ENCODE measurements around the gene SCCPDH. TPM values are rescaled to one million over a fixed set of nuclear protein-coding genes. Genes with fewer than 3 reads are reported as not detected.

Gene SCCPDH
- total RNA-seq, 1 donor from 2014 or later = 9.3 TPM

GRCh38 chr1:246785494-246786111, 61.4 kb downstream of the SCCPDH start:
- Mint-ChIP-seq H3K27me3 (peaks cover 20% of the 10 kb centered on the region), H3K36me3 (ENCODE audit: low read depth) (no peaks in the 10 kb centered on the region), H3K4me3 (no peak overlapping the region), H3K4me1 (peaks cover 20% of the 10 kb centered on the region), H3K27ac (no peak overlapping the region), H3K9me3 (no peaks in the 10 kb centered on the region)
- ChIA-PET POLR2A (no interaction called here), CTCF (no interaction called here)
- no peak for TF ChIP-seq CTCF (IDR thresholded peaks at IDR 0.05)
- ATAC-seq (ENCODE audit: low read depth) = no peak
- DNase-seq = no peak
- intact Hi-C loops (cut with micrococcal nuclease) = no loop called here

- ATAC-seq (ENCODE audit: low read depth) = no peak
- no peak overlapping the region for H3K27ac Mint-ChIP-seq
- no peak for DNase-seq
- H3K4me1 Mint-ChIP-seq = peaks cover 20% of the 10 kb centered on the region
- CTCF ChIA-PET = no interaction called here
- TF ChIP-seq CTCF (IDR thresholded peaks at IDR 0.05) = no peak
- H3K36me3 Mint-ChIP-seq (ENCODE audit: low read depth) = no peaks in the 10 kb centered on the region
- H3K27me3 Mint-ChIP-seq = peaks cover 20% of the 10 kb centered on the region
- no peak overlapping the region for H3K4me3 Mint-ChIP-seq
- intact Hi-C loops (cut with micrococcal nuclease) = no loop called here
- POLR2A ChIA-PET = no interaction called here
- H3K9me3 Mint-ChIP-seq = no peaks in the 10 kb centered on the region
Observed at GRCh38 chr1:246786606-246787238, 62.5 kb downstream of the SCCPDH start.

- Mint-ChIP-seq H3K27ac (no peak overlapping the region), H3K36me3 (ENCODE audit: low read depth) (no peaks in the 10 kb centered on the region), H3K4me1 (peaks cover 15% of the 10 kb centered on the region), H3K4me3 (no peak overlapping the region), H3K9me3 (no peaks in the 10 kb centered on the region), H3K27me3 (peaks cover 20% of the 10 kb centered on the region)
- ChIA-PET POLR2A (no interaction called here), CTCF (no interaction called here)
- TF ChIP-seq CTCF (IDR thresholded peaks at IDR 0.05) = no peak
- DNase-seq = no peak
- intact Hi-C loops (cut with micrococcal nuclease) = no loop called here
- ATAC-seq (ENCODE audit: low read depth) = no peak
Observed at GRCh38 chr1:246787781-246788513, 63.7 kb downstream of the SCCPDH start.

GRCh38 chr1:246788895-246789338, 64.7 kb downstream of the SCCPDH start:
- Mint-ChIP-seq H3K4me1 (peaks cover 15% of the 10 kb centered on the region), H3K4me3 (peak overlapping the region; percentile 4), H3K27me3 (peaks cover 17% of the 10 kb centered on the region), H3K36me3 (ENCODE audit: low read depth) (no peaks in the 10 kb centered on the region), H3K9me3 (no peaks in the 10 kb centered on the region), H3K27ac (no peak overlapping the region)
- CTCF ChIA-PET = no interaction called here
- TF ChIP-seq CTCF (IDR thresholded peaks at IDR 0.05) = no peak
- intact Hi-C loops (cut with micrococcal nuclease) = no loop called here
- no peak for ATAC-seq (ENCODE audit: low read depth)
- POLR2A ChIA-PET = no interaction called here
- no peak for DNase-seq

All from activated B cell treated with CpG ODN at 0.5 μM for 24 hours (primary cell).